GM12878 (cell line): ENCODE data around the gene MANBA. TPM values are rescaled to one million over a fixed set of nuclear protein-coding genes. Genes with fewer than 3 reads are reported as not detected.

Experiments
- ATAC-seq: fragments of 200-7000 bp; cut with Tn5 transposase; 3 replicates; pipeline ENCODE4 v1.9.1; 2020; ENCODE audit warnings: mild to moderate bottlenecking, moderate library complexity
- BruUV-seq: library from RNA; stranded (reverse); fragments of 400-500 nt; replicated peaks from 2 replicates; lab custom pipeline; 2021; lab: Mats Ljungman, UMichigan
- CTCF ChIA-PET: fragments of 300-600 bp; sonication (Branson Sonifier 250); formaldehyde crosslinking; extraction: SDS; loops from one replicate; lab custom pipeline; 2021; ENCODE audit warnings: inconsistent platforms; lab: Yijun Ruan, JAX
- POLR2A ChIA-PET: fragments of 350-600 bp; formaldehyde crosslinking; extraction: SDS; loops from one replicate; lab custom pipeline; 2021; ENCODE audit warnings: inconsistent platforms; lab: Charles Lee
- RAD21 ChIA-PET: fragments of 300-600 bp; sonication (Branson Sonifier 250); formaldehyde crosslinking; loops from one replicate; lab custom pipeline; 2023; ENCODE audit warnings: antibody characterized with exemption; ENCODE audit not compliant: unreplicated experiment; lab: Charles Lee
- SMC1A ChIA-PET: fragments of 300-600 bp; sonication (Branson Sonifier 250); formaldehyde crosslinking; loops from one replicate; lab custom pipeline; 2023; ENCODE audit not compliant: unreplicated experiment, uncharacterized antibody; lab: Charles Lee
- DNase-seq: peaks from one replicate; pipeline ENCODE4 v3.0.0-alpha.2; 2011; ENCODE audit warnings: low read depth, low spot score
- FAIRE-seq: peaks from 3 replicates; lab custom pipeline; 2011; peaks lifted over from hg19 to GRCh38; lab: Jason Lieb, UNC
- H2AFZ ChIP-seq: 2 replicates; pipeline ENCODE4 v1.6.0; 2011; ENCODE audit warnings: low read depth, low read length, control low read depth; ENCODE audit not compliant: control insufficient read depth
- H3K27ac ChIP-seq: 2 replicates; pipeline ENCODE4 v1.5.1; 2011; ENCODE audit warnings: control low read depth; ENCODE audit not compliant: control insufficient read depth, insufficient read depth
- H3K27me3 ChIP-seq, 2 experiments: replicated peaks in 1 of 2; 2 replicates each; pipeline versions ENCODE4 v1.6.0 to v1.6.1; 2011; ENCODE audit warnings: low read length in 1 of 2; ENCODE audit not compliant: control insufficient read depth in 2 of 2, insufficient read depth in 2 of 2
- H3K36me3 ChIP-seq, 2 experiments: 2 replicates each; pipeline ENCODE4 v1.5.1; 2011; ENCODE audit warnings: low read length in 1 of 2; ENCODE audit not compliant: control insufficient read depth in 2 of 2, insufficient read depth in 2 of 2
- H3K4me1 ChIP-seq: 2 replicates; pipeline ENCODE4 v1.6.1; 2011; ENCODE audit warnings: mild to moderate bottlenecking, low read length, moderate library complexity, mixed read lengths; ENCODE audit not compliant: control insufficient read depth, insufficient read depth
- H3K4me2 ChIP-seq: 2 replicates; pipeline ENCODE4 v1.6.0; 2011; ENCODE audit warnings: control low read depth; ENCODE audit not compliant: control insufficient read depth, insufficient read depth
- H3K4me3 ChIP-seq: fragments of 200-600 bp; sonication (generic); 2 replicates; pipeline ENCODE4 v1.5.1; 2016
- H3K79me2 ChIP-seq: 2 replicates; pipeline ENCODE4 v1.6.0; 2011; ENCODE audit warnings: low read length; ENCODE audit not compliant: control insufficient read depth, insufficient read depth
- H3K9ac ChIP-seq: 2 replicates; pipeline ENCODE4 v1.8.0; 2011; ENCODE audit warnings: low read length, control low read depth, mixed read lengths; ENCODE audit not compliant: control insufficient read depth, insufficient read depth
- H3K9me3 ChIP-seq: replicated peaks from 3 replicates; pipeline ENCODE4 v1.5.1; 2011; ENCODE audit warnings: mild to moderate bottlenecking, low read length; ENCODE audit not compliant: control insufficient read depth, insufficient read depth
- H4K20me1 ChIP-seq: 2 replicates; pipeline ENCODE4 v1.6.0; 2011; ENCODE audit not compliant: control insufficient read depth, insufficient read depth
- ASH2L ChIP-seq: fragments of 300-600, 200-600 bp; sonication (generic); IDR thresholded peaks from 2 replicates; pipeline ENCODE4 v1.6.1; 2017; ENCODE audit warnings: low read depth, mild to moderate bottlenecking, borderline replicate concordance
- CBFB ChIP-seq: IDR thresholded peaks from 2 replicates; pipeline ENCODE4 v1.6.1; 2016; ENCODE audit warnings: antibody characterized with exemption, low read depth
- EP300 ChIP-seq, 2 experiments: fragments of 150-350 bp in 1 of 2; IDR thresholded peaks; 2 replicates each; pipeline ENCODE4 v1.6.1; 2011 to 2012; ENCODE audit warnings: low read depth in 2 of 2, low read length in 2 of 2, borderline replicate concordance in 1 of 2, improper control_type of control experiment in 1 of 2, inconsistent platforms in 1 of 2; ENCODE audit not compliant: control insufficient read depth in 1 of 2
- KLF5 ChIP-seq: fragments of 450-650 bp; IDR thresholded peaks from 2 replicates; pipeline ENCODE4 v1.6.1; 2014; ENCODE audit warnings: mild to moderate bottlenecking; ENCODE audit not compliant: partially characterized antibody
- MTA2 ChIP-seq: fragments of 450-650 bp; IDR thresholded peaks from 2 replicates; pipeline ENCODE4 v1.6.1; 2016; ENCODE audit warnings: low read depth, mild to moderate bottlenecking, moderate library complexity
- MYC ChIP-seq: IDR thresholded peaks from 2 replicates; pipeline ENCODE4 v1.6.1; 2011; ENCODE audit warnings: mild to moderate bottlenecking, low read length, moderate library complexity, inconsistent platforms; ENCODE audit not compliant: insufficient read depth, insufficient replicate concordance, insufficient read length, severe bottlenecking
- NFYB ChIP-seq: IDR thresholded peaks from 2 replicates; pipeline ENCODE4 v1.6.1; 2011; ENCODE audit warnings: low read depth, mild to moderate bottlenecking, low read length, improper control_type of control experiment, moderate library complexity; ENCODE audit not compliant: insufficient read depth
- POU2F2 ChIP-seq: IDR thresholded peaks from 3 replicates; pipeline ENCODE4 v1.6.1; 2011; ENCODE audit warnings: low read depth, mild to moderate bottlenecking, low read length, borderline replicate concordance
- SMAD5 ChIP-seq: IDR thresholded peaks from 2 replicates; pipeline ENCODE4 v1.6.1; 2016; ENCODE audit warnings: antibody characterized with exemption, low read depth
- SREBF1 ChIP-seq: IDR thresholded peaks from 2 replicates; pipeline ENCODE4 v1.6.1; 2012; ENCODE audit warnings: mild to moderate bottlenecking, low read length
- WGBS: methylation state at CpG from one replicate; pipeline ENCODE4 v1.1.6; 2016; ENCODE audit warnings: low lambda C conversion rate; ENCODE audit not compliant: insufficient replicate concordance, insufficient coverage; ENCODE audit errors: missing lambda C conversion rate; 5-methylcytosine and 5-hydroxymethylcytosine counted together
- in situ Hi-C: fragments of 300-500 bp; cut with MboI; formaldehyde crosslinking; loops from 9 replicates; pipeline ENCODE4 v1.14.3; 2018; ENCODE audit warnings: mixed read lengths
- intact Hi-C: fragments of 100-400 bp; cut with micrococcal nuclease; formaldehyde crosslinking; loops from one replicate; pipeline ENCODE4 v1.14.2; 2022; ENCODE audit not compliant: unreplicated experiment
- polyA plus RNA-seq, 11 experiments: library from polyadenylated mRNA; depleted of rRNA in 4 of 11; unstranded in 6 of 11; stranded (reverse) in 5 of 11; fragments of >200 nt; fragmentation: Nextera tagmentation in 4 of 11; fragmentation: Illumina TruSeq in 1 of 11; extraction: Ambion mirVana in 4 of 11; extraction: Trizol in 1 of 11; gene quantifications; 1 replicate in 1 of 11; 2 replicates in 10 of 11; pipeline versions ENCODE4 v1.2.1 to v1.2.3, GENCODE V29; 2011 to 2016; ENCODE audit warnings: inconsistent platforms in 2 of 11, missing spikeins in 2 of 11, low read depth in 1 of 11
- total RNA-seq, 4 experiments: library from RNA; depleted of rRNA in 3 of 4; stranded (reverse); fragments of >200 nt in 3 of 4; fragmentation: Illumina TruSeq in 1 of 4; extraction: Trizol in 1 of 4; gene quantifications; 2 replicates each; pipeline versions ENCODE4 v1.2.1 to v1.2.3, GENCODE V29; 2013 to 2021
- TF ChIP-seq, protein P1 (sequence below): fragments of 450-650 bp; IDR thresholded peaks from 2 replicates; pipeline ENCODE4 v1.6.1; 2016; ENCODE audit warnings: mild to moderate bottlenecking
- TF ChIP-seq, protein P2 (sequence below): IDR thresholded peaks from 2 replicates; pipeline ENCODE4 v1.6.1; 2011; ENCODE audit warnings: borderline replicate concordance, low read depth, mild to moderate bottlenecking, moderate library complexity, low read length; ENCODE audit not compliant: insufficient read depth, poor library complexity, severe bottlenecking
- TF ChIP-seq, protein P3 (sequence below): fragments of 450-650 bp; IDR thresholded peaks from 2 replicates; pipeline ENCODE4 v1.6.1; 2017; ENCODE audit warnings: antibody characterized with exemption, mild to moderate bottlenecking, moderate library complexity

Gene MANBA
- total and polyA plus RNA-seq, 10 of the 15 experiments (the other 5 are each of a cell fraction or from before 2014, with no cell fraction given): 3.8 to 19.0 (median 12.5) TPM

DNA sequence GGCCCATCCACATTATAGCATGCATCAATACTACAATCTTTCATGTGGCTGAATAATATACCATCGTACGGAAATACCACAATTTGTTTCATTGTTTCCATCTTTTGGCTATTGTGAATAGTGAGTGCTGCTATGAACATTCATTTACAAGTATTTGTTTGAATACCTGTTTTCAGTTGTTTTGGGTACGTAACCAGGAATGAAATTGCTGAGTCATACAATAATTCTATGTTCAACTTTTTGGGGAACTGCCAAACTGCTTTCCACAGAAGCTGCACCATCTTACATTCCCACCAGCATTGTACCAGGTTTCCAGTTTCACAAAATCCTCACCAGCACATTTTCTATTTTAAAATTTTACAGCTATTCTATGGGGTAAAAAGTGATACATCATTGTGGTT is 28.5 kb upstream of the MANBA start:
- ChIA-PET CTCF (interaction anchor here (1.7 kb wide), 1 partner anchor 8 kb away, joined by 5 read pairs; no protein-coding TSS in a partner anchor), POLR2A (interaction anchor here (0.6 kb wide), 1 partner anchor 25 kb away, joined by 4 read pairs; no protein-coding TSS in a partner anchor), SMC1A (interaction anchor here (0.6 to 1.5 kb wide), 4 partner anchors 10 to 33 kb away, joined by 3 to 8 read pairs (median 3); no protein-coding TSS in a partner anchor), RAD21 (no interaction called here)
- FAIRE-seq: no peak
- Histone ChIP-seq H3K36me3 (peaks cover 0 to 16% of the 10 kb centered on the region in 2 experiments; a peak in 2 of 4 replicates), H3K9me3 (no peaks in the 10 kb centered on the region; the same call in 1 of the 3 replicates), H3K4me1 (no peaks in the 10 kb centered on the region), H3K4me2 (no peak overlapping the region), H4K20me1 (no peaks in the 10 kb centered on the region), H3K9ac (no peak overlapping the region), H3K27ac (no peak overlapping the region), H3K4me3 (no peak overlapping the region), H3K27me3 (no peaks in the 10 kb centered on the region), H3K79me2 (no peaks in the 10 kb centered on the region), H2AFZ (no peak overlapping the region)
- intact Hi-C loops (no loop called here), in situ Hi-C loops (no loop called here)
- no TSS peak for BruUV-seq
- peak; percentile 20 for ATAC-seq
- DNase-seq: no peak
- WGBS: 83% methylated on average over 3 of the region's 3 CpGs
- TF ChIP-seq SREBF1 (no peak), POU2F2 (no peak), NFYB (no peak), EP300 (IDR thresholded peaks at IDR 0.05; ENCODE audit: borderline replicate concordance in 1 of 2, control insufficient read depth in 1 of 2, low read depth in 2 of 2, low read length in 2 of 2) (no peak), ASH2L (no peak), MYC (no peak), KLF5 (no peak), SMAD5 (no peak), CBFB (no peak), MTA2 (no peak)
- TF ChIP-seq, protein P1, sequence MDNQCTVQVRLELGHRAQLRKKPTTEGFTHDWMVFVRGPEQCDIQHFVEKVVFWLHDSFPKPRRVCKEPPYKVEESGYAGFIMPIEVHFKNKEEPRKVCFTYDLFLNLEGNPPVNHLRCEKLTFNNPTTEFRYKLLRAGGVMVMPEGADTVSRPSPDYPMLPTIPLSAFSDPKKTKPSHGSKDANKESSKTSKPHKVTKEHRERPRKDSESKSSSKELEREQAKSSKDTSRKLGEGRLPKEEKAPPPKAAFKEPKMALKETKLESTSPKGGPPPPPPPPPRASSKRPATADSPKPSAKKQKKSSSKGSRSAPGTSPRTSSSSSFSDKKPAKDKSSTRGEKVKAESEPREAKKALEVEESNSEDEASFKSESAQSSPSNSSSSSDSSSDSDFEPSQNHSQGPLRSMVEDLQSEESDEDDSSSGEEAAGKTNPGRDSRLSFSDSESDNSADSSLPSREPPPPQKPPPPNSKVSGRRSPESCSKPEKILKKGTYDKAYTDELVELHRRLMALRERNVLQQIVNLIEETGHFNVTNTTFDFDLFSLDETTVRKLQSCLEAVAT: no peak
- TF ChIP-seq, protein P2, sequence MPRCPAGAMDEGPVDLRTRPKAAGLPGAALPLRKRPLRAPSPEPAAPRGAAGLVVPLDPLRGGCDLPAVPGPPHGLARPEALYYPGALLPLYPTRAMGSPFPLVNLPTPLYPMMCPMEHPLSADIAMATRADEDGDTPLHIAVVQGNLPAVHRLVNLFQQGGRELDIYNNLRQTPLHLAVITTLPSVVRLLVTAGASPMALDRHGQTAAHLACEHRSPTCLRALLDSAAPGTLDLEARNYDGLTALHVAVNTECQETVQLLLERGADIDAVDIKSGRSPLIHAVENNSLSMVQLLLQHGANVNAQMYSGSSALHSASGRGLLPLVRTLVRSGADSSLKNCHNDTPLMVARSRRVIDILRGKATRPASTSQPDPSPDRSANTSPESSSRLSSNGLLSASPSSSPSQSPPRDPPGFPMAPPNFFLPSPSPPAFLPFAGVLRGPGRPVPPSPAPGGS: peak; percentile 33
- TF ChIP-seq, protein P3, sequence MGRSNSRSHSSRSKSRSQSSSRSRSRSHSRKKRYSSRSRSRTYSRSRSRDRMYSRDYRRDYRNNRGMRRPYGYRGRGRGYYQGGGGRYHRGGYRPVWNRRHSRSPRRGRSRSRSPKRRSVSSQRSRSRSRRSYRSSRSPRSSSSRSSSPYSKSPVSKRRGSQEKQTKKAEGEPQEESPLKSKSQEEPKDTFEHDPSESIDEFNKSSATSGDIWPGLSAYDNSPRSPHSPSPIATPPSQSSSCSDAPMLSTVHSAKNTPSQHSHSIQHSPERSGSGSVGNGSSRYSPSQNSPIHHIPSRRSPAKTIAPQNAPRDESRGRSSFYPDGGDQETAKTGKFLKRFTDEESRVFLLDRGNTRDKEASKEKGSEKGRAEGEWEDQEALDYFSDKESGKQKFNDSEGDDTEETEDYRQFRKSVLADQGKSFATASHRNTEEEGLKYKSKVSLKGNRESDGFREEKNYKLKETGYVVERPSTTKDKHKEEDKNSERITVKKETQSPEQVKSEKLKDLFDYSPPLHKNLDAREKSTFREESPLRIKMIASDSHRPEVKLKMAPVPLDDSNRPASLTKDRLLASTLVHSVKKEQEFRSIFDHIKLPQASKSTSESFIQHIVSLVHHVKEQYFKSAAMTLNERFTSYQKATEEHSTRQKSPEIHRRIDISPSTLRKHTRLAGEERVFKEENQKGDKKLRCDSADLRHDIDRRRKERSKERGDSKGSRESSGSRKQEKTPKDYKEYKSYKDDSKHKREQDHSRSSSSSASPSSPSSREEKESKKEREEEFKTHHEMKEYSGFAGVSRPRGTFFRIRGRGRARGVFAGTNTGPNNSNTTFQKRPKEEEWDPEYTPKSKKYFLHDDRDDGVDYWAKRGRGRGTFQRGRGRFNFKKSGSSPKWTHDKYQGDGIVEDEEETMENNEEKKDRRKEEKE: no peak
